ENCODE measurements around the gene HNRNPL. TPM values are rescaled to one million over a fixed set of nuclear protein-coding genes. Genes with fewer than 3 reads are reported as not detected.

Gene HNRNPL
- total and polyA plus RNA-seq, 9 of the 15 experiments (the other 6 are each of a cell fraction or from before 2014, with no cell fraction given) = 39.5 to 610 (median 299) TPM

GRCh38 chr19:38812009-38812840, 37.6 kb downstream of the HNRNPL start:
- Histone ChIP-seq H3K4me3 (no peak overlapping the region), H3K79me2 (ENCODE audit: control insufficient read depth, insufficient read depth, low read length) (no peaks in the 10 kb centered on the region), H3K9me1 (ENCODE audit: control insufficient read depth, insufficient read depth, low read length) (no peaks in the 10 kb centered on the region), H3K9ac (ENCODE audit: insufficient read depth in 1 of 2, low read depth in 2 of 2, low read length in 2 of 2) (peak overlapping the region in 1 of 2 experiments; percentile 58; a peak in 2 of 4 replicates), H3K36me3 (ENCODE audit: control insufficient read depth, insufficient read depth, low read length) (peaks cover 17% of the 10 kb centered on the region; the same call in 2 of the 3 replicates), H3K9me3 (replicated peaks; ENCODE audit: control insufficient read depth, insufficient read depth, low read depth, low read length) (no peaks in the 10 kb centered on the region), H3K4me1 (replicated peaks in 1 of 2; ENCODE audit: control insufficient read depth in 2 of 2, insufficient read depth in 2 of 2, low read length in 2 of 2) (peaks cover 0 to 37% of the 10 kb centered on the region in 2 experiments; a peak in 4 of 5 replicates), H3K27ac (ENCODE audit: extremely low read depth, low read depth, low read length) (no peak overlapping the region), H2AFZ (ENCODE audit: low read depth, low read length) (no peak overlapping the region), H3K4me2 (ENCODE audit: insufficient read depth, low read length) (no peak overlapping the region), H4K20me1 (replicated peaks; ENCODE audit: control insufficient read depth, insufficient read depth, low read length) (no peaks in the 10 kb centered on the region), H3K27me3 (ENCODE audit: control insufficient read depth in 2 of 2, insufficient read depth in 2 of 2, low read length in 2 of 2) (no peaks in the 10 kb centered on the region)
- BruUV-seq (replicated peaks) = no TSS peak
- intact Hi-C loops (cut with micrococcal nuclease) = no loop called here
- no peak for FAIRE-seq
- ChIA-PET CTCF (ENCODE audit: low intra/inter-chr PET ratio) (no interaction called here), POLR2A (interaction anchor here (1.0 to 3.2 kb wide), 4 partner anchors 11 to 20 kb away, joined by 3 to 14 read pairs (median 6); partner anchors contain the start of gene ECH1)
- ATAC-seq = no peak
- DNase-seq (ENCODE audit: extremely low read depth in 1 of 4, low spot score in 3 of 4) = peak in 1 of 4 experiments; percentile 6
- TF ChIP-seq HMGXB4 (CRISPR knock-in tag; IDR thresholded peaks at IDR 0.05) (no peak), NFRKB (IDR thresholded peaks at IDR 0.05; ENCODE audit: low read depth) (no peak), TAF15 (IDR thresholded peaks at IDR 0.05; ENCODE audit: low read depth, low read length) (no peak), ZBTB40 (IDR thresholded peaks at IDR 0.05) (no peak), ZBTB40 (CRISPR knock-in tag; IDR thresholded peaks at IDR 0.05) (no peak)
- in situ Hi-C loops (cut with MboI) = no loop called here
- WGBS (ENCODE audit: insufficient coverage, low coverage, missing lambda C conversion rate) = 69% methylated on average over 17 of the region's 18 CpGs
